Osteocyte (in vitro differentiated cells): ENCODE measurements around the gene RASD2. TPM values are rescaled to one million over a fixed set of nuclear protein-coding genes. Genes with fewer than 3 reads are reported as not detected.

Experiments
- DNase-seq: peaks from one replicate; pipeline ENCODE4 v3.0.0; 2021; ENCODE audit warnings: mixed read lengths; ENCODE audit not compliant: unreplicated experiment; ENCODE audit errors: extremely low spot score
- H3K27ac Mint-ChIP-seq: one replicate; pipeline ENCODE4 v1.8.0; 2021; ENCODE audit warnings: mild to moderate bottlenecking, mixed read lengths; ENCODE audit not compliant: unreplicated experiment
- H3K27me3 Mint-ChIP-seq: one replicate; pipeline ENCODE4 v1.8.0; 2021; ENCODE audit warnings: mixed read lengths; ENCODE audit not compliant: unreplicated experiment
- H3K36me3 Mint-ChIP-seq: one replicate; pipeline ENCODE4 v1.8.0; 2021; ENCODE audit warnings: mixed read lengths; ENCODE audit not compliant: unreplicated experiment
- H3K4me1 Mint-ChIP-seq: one replicate; pipeline ENCODE4 v1.8.0; 2021; ENCODE audit warnings: mixed read lengths; ENCODE audit not compliant: unreplicated experiment
- H3K4me3 Mint-ChIP-seq: one replicate; pipeline ENCODE4 v1.8.0; 2021; ENCODE audit warnings: mild to moderate bottlenecking, moderate library complexity, mixed read lengths; ENCODE audit not compliant: unreplicated experiment
- H3K9me3 Mint-ChIP-seq: one replicate; pipeline ENCODE4 v1.8.0; 2021; ENCODE audit warnings: mixed read lengths; ENCODE audit not compliant: unreplicated experiment
- CTCF ChIP-seq: fragments of 200-600 bp; sonication (generic); IDR thresholded peaks from 2 replicates; pipeline ENCODE4 v1.5.0; 2021; ENCODE audit warnings: antibody characterized with exemption, mild to moderate bottlenecking, moderate library complexity
- total RNA-seq: library from RNA; stranded (reverse); gene quantifications from 2 replicates; pipeline ENCODE4 v1.2.1, GENCODE V29; 2021

Gene RASD2
- total RNA-seq, 1 donor from 2014 or later: not detected

- Mint-ChIP-seq H3K36me3 (no peaks in the 10 kb centered on the region), H3K9me3 (no peaks in the 10 kb centered on the region), H3K4me1 (peaks cover 7% of the 10 kb centered on the region), H3K4me3 (no peak overlapping the region), H3K27me3 (peaks cover 37% of the 10 kb centered on the region), H3K27ac (no peak overlapping the region)
- DNase-seq: no peak
- peak; percentile 53 for TF ChIP-seq CTCF
Observed at GRCh38 chr22:35538801-35539321, 1.8 kb upstream of the RASD2 start.

GRCh38 chr22:35539487-35539886, 1.1 kb upstream of the RASD2 start:
- Mint-ChIP-seq H3K9me3 (no peaks in the 10 kb centered on the region), H3K36me3 (no peaks in the 10 kb centered on the region), H3K27me3 (peaks cover 39% of the 10 kb centered on the region), H3K4me3 (peak overlapping the region; percentile 24), H3K4me1 (peaks cover 9% of the 10 kb centered on the region), H3K27ac (no peak overlapping the region)
- no peak for DNase-seq
- no peak for TF ChIP-seq CTCF

- H3K27ac Mint-ChIP-seq: no peak overlapping the region
- peaks cover 38% of the 10 kb centered on the region for H3K27me3 Mint-ChIP-seq
- H3K4me3 Mint-ChIP-seq: peak overlapping the region; percentile 62
- no peak for TF ChIP-seq CTCF
- H3K4me1 Mint-ChIP-seq: peaks cover 9% of the 10 kb centered on the region
- H3K9me3 Mint-ChIP-seq: no peaks in the 10 kb centered on the region
- no peak for DNase-seq
- no peaks in the 10 kb centered on the region for H3K36me3 Mint-ChIP-seq
Observed at GRCh38 chr22:35539910-35540594, 579 bp upstream of the RASD2 start.

GRCh38 chr22:35541254-35541748, 670 bp downstream of the RASD2 start:
- TF ChIP-seq CTCF: no peak
- Mint-ChIP-seq H3K27me3 (peaks cover 43% of the 10 kb centered on the region), H3K4me1 (peaks cover 9% of the 10 kb centered on the region), H3K36me3 (no peaks in the 10 kb centered on the region), H3K4me3 (peak overlapping the region; percentile 29), H3K27ac (no peak overlapping the region), H3K9me3 (no peaks in the 10 kb centered on the region)
- no peak for DNase-seq

- Mint-ChIP-seq H3K9me3 (no peaks in the 10 kb centered on the region), H3K36me3 (no peaks in the 10 kb centered on the region)
Observed at GRCh38 chr22:35542157-35542938, 1.7 kb downstream of the RASD2 start.

More at GRCh38 chr22:35542157-35542938, 1.7 kb downstream of the RASD2 start:
- no peak for TF ChIP-seq CTCF
- peaks cover 9% of the 10 kb centered on the region for H3K4me1 Mint-ChIP-seq
- no peak overlapping the region for H3K4me3 Mint-ChIP-seq
- no peak overlapping the region for H3K27ac Mint-ChIP-seq
- DNase-seq: no peak
- peaks cover 45% of the 10 kb centered on the region for H3K27me3 Mint-ChIP-seq
